Caco-2 (cell line): ENCODE data around the gene SPRED2. TPM values are rescaled to one million over a fixed set of nuclear protein-coding genes. Genes with fewer than 3 reads are reported as not detected.

Source experiments
- BruUV-seq: library from RNA; stranded (reverse); fragments of 400-500 nt; replicated peaks from 2 replicates; lab custom pipeline; 2021; lab: Mats Ljungman, UMichigan
- CTCF ChIA-PET: fragments of 300-600 bp; sonication (Branson Sonifier 250); formaldehyde crosslinking; loops from one replicate; lab custom pipeline; 2022; ENCODE audit warnings: antibody characterized with exemption; lab: Charles Lee
- POLR2A ChIA-PET: fragments of 300-600 bp; sonication (Branson Sonifier 250); formaldehyde crosslinking; loops from one replicate; lab custom pipeline; 2022; ENCODE audit warnings: antibody characterized with exemption; lab: Charles Lee
- DNase-seq, 2 experiments: peaks; one replicate each; pipeline versions ENCODE4 v3.0.0 to v3.0.0-alpha.2; 2020 to 2022
- H3K27me3 ChIP-seq: replicated peaks from 2 replicates; pipeline ENCODE4 v1.6.0; 2011; ENCODE audit warnings: low read length; ENCODE audit not compliant: control insufficient read depth, insufficient read depth
- H3K36me3 ChIP-seq: 2 replicates; pipeline ENCODE4 v1.5.1; 2011; ENCODE audit warnings: low read length; ENCODE audit not compliant: control insufficient read depth, insufficient read depth
- H3K4me1 ChIP-seq: fragments of 250-450 bp; sonication (Bioruptor Pico); 2 replicates; pipeline ENCODE4 v1.5.1; 2020; ENCODE audit warnings: mild to moderate bottlenecking
- H3K4me3 ChIP-seq: 2 replicates; pipeline ENCODE4 v1.5.1; 2011; ENCODE audit warnings: low read depth, mild to moderate bottlenecking, control low read depth, low read length
- H3K9me3 ChIP-seq: fragments of 250-450 bp; sonication (Bioruptor Pico); 2 replicates; pipeline ENCODE4 v1.5.1; 2020; ENCODE audit warnings: mild to moderate bottlenecking, moderate library complexity
- H3K27ac Mint-ChIP-seq: one replicate; pipeline ENCODE4 v1.8.0; 2022; ENCODE audit warnings: mixed read lengths; ENCODE audit not compliant: unreplicated experiment
- H3K27me3 Mint-ChIP-seq: one replicate; pipeline ENCODE4 v1.8.0; 2022; ENCODE audit warnings: mixed read lengths; ENCODE audit not compliant: insufficient read depth, unreplicated experiment
- H3K36me3 Mint-ChIP-seq: one replicate; pipeline ENCODE4 v1.8.0; 2022; ENCODE audit warnings: mild to moderate bottlenecking, mixed read lengths; ENCODE audit not compliant: insufficient read depth, unreplicated experiment
- H3K4me1 Mint-ChIP-seq: one replicate; pipeline ENCODE4 v1.8.0; 2022; ENCODE audit warnings: low read depth, mixed read lengths; ENCODE audit not compliant: unreplicated experiment
- H3K4me3 Mint-ChIP-seq: one replicate; pipeline ENCODE4 v1.8.0; 2022; ENCODE audit warnings: mild to moderate bottlenecking, moderate library complexity, mixed read lengths; ENCODE audit not compliant: unreplicated experiment
- H3K9me3 Mint-ChIP-seq: one replicate; pipeline ENCODE4 v1.8.0; 2022; ENCODE audit warnings: mixed read lengths; ENCODE audit not compliant: unreplicated experiment
- CTCF ChIP-seq, 2 experiments: fragments of 200-600 bp in 1 of 2; IDR thresholded peaks; 1 replicate in 1 of 2; 2 replicates in 1 of 2; pipeline versions ENCODE4 v1.5.1 to v1.8.0; 2011 to 2022; ENCODE audit warnings: antibody characterized with exemption in 1 of 2, control low read depth in 1 of 2, inconsistent platforms in 1 of 2, low read depth in 1 of 2, low read length in 1 of 2, mild to moderate bottlenecking in 1 of 2, moderate library complexity in 1 of 2; ENCODE audit not compliant: insufficient read depth in 1 of 2, severe bottlenecking in 1 of 2, unreplicated experiment in 1 of 2
- intact Hi-C: fragments of 100-400 bp; cut with micrococcal nuclease; formaldehyde crosslinking; loops from one replicate; pipeline ENCODE4 v1.10.0; 2022; ENCODE audit not compliant: unreplicated experiment
- total RNA-seq: library from RNA; stranded (reverse); gene quantifications from 2 replicates; pipeline ENCODE4 v1.2.3, GENCODE V29; 2022

SPRED2 gene
- total RNA-seq, 1 experiment from 2014 or later: 49.9 TPM

GRCh38 chr2:65361623-65362022 lies 70.8 kb downstream of the SPRED2 start:
- Histone ChIP-seq H3K9me3 (no peaks in the 10 kb centered on the region), H3K27me3 (no peaks in the 10 kb centered on the region), H3K36me3 (no peaks in the 10 kb centered on the region), H3K4me3 (no peak overlapping the region), H3K4me1 (peaks cover 68% of the 10 kb centered on the region)
- no peaks in the 10 kb centered on the region for H3K36me3 Mint-ChIP-seq
- H3K27me3 Mint-ChIP-seq: no peaks in the 10 kb centered on the region
- ChIA-PET CTCF (no interaction called here), POLR2A (no interaction called here)
- peak overlapping the region; percentile 57 for H3K27ac Mint-ChIP-seq
- intact Hi-C loops: loop anchor here (5.0 kb wide), 1 partner anchor 39 kb away; no protein-coding TSS in a partner anchor
- peaks cover 50% of the 10 kb centered on the region for H3K4me1 Mint-ChIP-seq
- no peak for TF ChIP-seq CTCF (IDR thresholded peaks at IDR 0.05; ENCODE audit: insufficient read depth in 1 of 2, low read depth in 1 of 2, low read length in 1 of 2, severe bottlenecking in 1 of 2, unreplicated experiment in 1 of 2)
- peak overlapping the region; percentile 40 for H3K4me3 Mint-ChIP-seq
- DNase-seq: no peak
- no TSS peak for BruUV-seq
- no peaks in the 10 kb centered on the region for H3K9me3 Mint-ChIP-seq

GRCh38 chr2:65360441-65360840 lies 72.0 kb downstream of the SPRED2 start:
- Mint-ChIP-seq H3K4me3 (no peak overlapping the region), H3K36me3 (no peaks in the 10 kb centered on the region), H3K27ac (no peak overlapping the region), H3K9me3 (no peaks in the 10 kb centered on the region), H3K4me1 (peaks cover 38% of the 10 kb centered on the region), H3K27me3 (no peaks in the 10 kb centered on the region)
- ChIA-PET CTCF (no interaction called here), POLR2A (no interaction called here)
- Histone ChIP-seq H3K4me3 (no peak overlapping the region), H3K27me3 (no peaks in the 10 kb centered on the region), H3K4me1 (peaks cover 60% of the 10 kb centered on the region), H3K36me3 (no peaks in the 10 kb centered on the region), H3K9me3 (no peaks in the 10 kb centered on the region)
- DNase-seq: no peak
- intact Hi-C loops: loop anchor here (5.0 kb wide), 1 partner anchor 38 kb away; no protein-coding TSS in a partner anchor
- no TSS peak for BruUV-seq
- TF ChIP-seq CTCF (IDR thresholded peaks at IDR 0.05; ENCODE audit: insufficient read depth in 1 of 2, low read depth in 1 of 2, low read length in 1 of 2, severe bottlenecking in 1 of 2, unreplicated experiment in 1 of 2): no peak

GRCh38 chr2:65358678-65359400 lies 73.6 kb downstream of the SPRED2 start:
- Histone ChIP-seq H3K36me3 (no peaks in the 10 kb centered on the region), H3K9me3 (no peaks in the 10 kb centered on the region), H3K27me3 (no peaks in the 10 kb centered on the region), H3K4me3 (no peak overlapping the region), H3K4me1 (peaks cover 47% of the 10 kb centered on the region)
- POLR2A ChIA-PET: no interaction called here
- intact Hi-C loops: no loop called here
- no peaks in the 10 kb centered on the region for H3K36me3 Mint-ChIP-seq
- peaks cover 31% of the 10 kb centered on the region for H3K4me1 Mint-ChIP-seq
- CTCF ChIA-PET: no interaction called here
- no peak for TF ChIP-seq CTCF (IDR thresholded peaks at IDR 0.05; ENCODE audit: insufficient read depth in 1 of 2, low read depth in 1 of 2, low read length in 1 of 2, severe bottlenecking in 1 of 2, unreplicated experiment in 1 of 2)
- no peak overlapping the region for H3K4me3 Mint-ChIP-seq
- no peaks in the 10 kb centered on the region for H3K27me3 Mint-ChIP-seq
- no peak overlapping the region for H3K27ac Mint-ChIP-seq
- no TSS peak for BruUV-seq
- DNase-seq: no peak
- H3K9me3 Mint-ChIP-seq: no peaks in the 10 kb centered on the region
